ENCODE results near the gene SNTN. TPM values are rescaled to one million over a fixed set of nuclear protein-coding genes. Genes with fewer than 3 reads are reported as not detected.
A peak's percentile ranks its signal among the peaks of the same experiment; 100 is the strongest.

The SNTN gene
- total and polyA plus RNA-seq, 12 donors, result not detected

DNA sequence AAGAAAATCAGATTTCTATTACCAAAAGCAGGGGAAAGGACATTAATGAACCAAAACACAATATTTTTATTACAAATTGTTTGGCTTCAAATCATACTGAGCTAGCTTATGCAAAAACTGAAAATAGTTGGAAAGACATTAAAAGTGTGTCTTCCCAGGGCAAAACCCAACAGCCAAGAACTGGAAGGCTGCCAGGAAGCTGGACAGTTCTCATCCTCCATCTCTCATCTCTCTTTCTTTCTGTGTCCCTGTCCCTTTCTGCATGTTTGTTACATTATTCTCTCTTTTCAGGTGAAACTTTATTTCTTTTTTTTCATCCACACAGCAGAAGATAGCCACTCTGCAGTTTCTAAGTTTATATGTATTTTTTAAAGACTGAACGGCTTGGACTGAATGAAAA is 41.1 kb upstream of the SNTN start:
- peak in 1 of 7 donors; percentile 20 for DNase-seq
- Histone ChIP-seq H3K27me3 (no peaks in the 10 kb centered on the region), H3K36me3 (replicated peaks in 1 of 2) (no peaks in the 10 kb centered on the region), H3K4me3 (no peak overlapping the region), H3K4me1 (replicated peaks in 1 of 2) (no peaks in the 10 kb centered on the region), H3K9me3 (replicated peaks in 1 of 3) (no peaks in the 10 kb centered on the region), H3K27ac (no peak overlapping the region)
- intact Hi-C loops (cut with DNase I), result no loop called here
- WGBS, 4 donors, result 73 to 88% (median 82%) methylated on average over 1 of the region's 1 CpG
- TF ChIP-seq POLR2A (IDR thresholded peaks at IDR 0.05), result no peak
- no peak for TF ChIP-seq CTCF (IDR thresholded peaks at IDR 0.05)

- TF ChIP-seq POLR2A (IDR thresholded peaks at IDR 0.05) (no peak), CTCF (IDR thresholded peaks at IDR 0.05) (no peak)
- intact Hi-C loops (cut with DNase I), result no loop called here
- Histone ChIP-seq H3K27me3 (no peaks in the 10 kb centered on the region), H3K36me3 (replicated peaks in 1 of 2) (no peaks in the 10 kb centered on the region), H3K9me3 (replicated peaks in 1 of 3) (no peaks in the 10 kb centered on the region), H3K27ac (no peak overlapping the region), H3K4me1 (replicated peaks in 1 of 2) (no peaks in the 10 kb centered on the region), H3K4me3 (no peak overlapping the region)
- 0 to 39% (median 31%) methylated on average over 1 of the region's 1 CpG for WGBS, 4 donors
- no peak for DNase-seq
Measured at GRCh38 chr3:63613561-63613960, 38.9 kb upstream of the SNTN start.

DNA sequence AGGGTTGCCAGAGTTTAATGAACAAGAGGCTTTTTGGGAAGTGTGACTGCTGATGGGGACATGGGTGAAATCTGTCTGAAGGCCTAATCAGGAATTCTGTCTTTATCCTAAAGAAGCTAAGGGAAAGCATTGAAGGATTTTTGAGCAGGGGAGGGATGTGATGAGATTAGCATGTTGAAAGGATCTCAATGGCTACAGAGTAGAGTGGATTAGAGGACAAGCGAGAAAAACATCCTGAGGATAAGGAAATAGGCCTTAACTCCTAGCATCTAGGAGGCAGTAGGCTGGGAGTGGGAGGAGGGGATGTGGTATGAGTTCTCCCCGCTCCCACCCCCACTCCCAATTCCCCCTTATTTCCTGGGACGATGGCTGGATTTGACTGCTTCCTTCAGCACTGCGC is 35.1 kb upstream of the SNTN start:
- Histone ChIP-seq H3K4me1 (replicated peaks in 1 of 2) (no peaks in the 10 kb centered on the region), H3K27ac (no peak overlapping the region), H3K36me3 (replicated peaks in 1 of 2) (no peaks in the 10 kb centered on the region), H3K9me3 (replicated peaks in 1 of 3) (no peaks in the 10 kb centered on the region), H3K4me3 (no peak overlapping the region), H3K27me3 (no peaks in the 10 kb centered on the region)
- intact Hi-C loops (cut with DNase I), result no loop called here
- no peak for TF ChIP-seq POLR2A (IDR thresholded peaks at IDR 0.05)
- no peak for TF ChIP-seq CTCF (IDR thresholded peaks at IDR 0.05)
- no peak for DNase-seq
- WGBS, 4 donors, result 64 to 75% (median 71%) methylated on average over 4 of the region's 4 CpGs

DNA sequence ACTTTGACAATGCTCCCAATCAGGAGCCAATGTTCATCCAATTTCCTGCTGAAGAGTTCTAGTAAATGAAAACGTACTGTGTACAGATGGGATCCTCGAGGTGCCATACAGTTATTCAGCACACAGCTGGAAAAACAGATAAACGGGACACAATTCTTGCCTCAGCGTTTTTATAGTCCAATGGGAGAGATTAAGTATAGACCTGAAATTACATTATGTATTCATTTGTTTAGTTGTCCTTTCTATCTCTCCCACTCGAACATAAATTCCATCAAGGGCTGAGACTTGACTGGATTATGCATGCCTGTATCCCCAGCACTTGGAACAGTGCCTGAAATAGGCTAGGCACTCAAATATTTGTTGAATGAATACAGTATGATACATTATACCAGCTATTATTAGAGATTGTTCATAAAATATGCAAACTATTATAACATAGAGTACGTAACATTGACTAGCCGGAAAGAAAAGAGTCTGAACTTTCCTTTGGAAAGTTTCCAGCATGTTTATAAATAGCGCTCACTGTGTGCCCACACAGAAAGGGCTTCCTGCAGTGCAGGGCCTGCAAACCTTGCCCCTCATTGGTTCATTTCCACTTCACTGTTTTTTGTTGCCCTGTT is 27.4 kb upstream of the SNTN start:
- WGBS, 4 donors, result 30 to 37% (median 33%) methylated on average over 8 of the region's 8 CpGs
- H3K4me1 ChIP-seq (replicated peaks in 1 of 2), result no peaks in the 10 kb centered on the region
- TF ChIP-seq POLR2A (IDR thresholded peaks at IDR 0.05) (no peak), CTCF (IDR thresholded peaks at IDR 0.05) (no peak)
- H3K4me3 ChIP-seq, result no peak overlapping the region
- H3K27ac ChIP-seq, result no peak overlapping the region
- no peaks in the 10 kb centered on the region for H3K27me3 ChIP-seq
- peak in 1 of 7 donors; percentile 2 for DNase-seq
- H3K36me3 ChIP-seq (replicated peaks in 1 of 2), result no peaks in the 10 kb centered on the region
- intact Hi-C loops (cut with DNase I), result no loop called here
- H3K9me3 ChIP-seq (replicated peaks in 1 of 3), result no peaks in the 10 kb centered on the region

Data from adrenal gland (tissue), 12 donors.